Measurements from ENCODE around the gene GP5. TPM values are rescaled to one million over a fixed set of nuclear protein-coding genes. Genes with fewer than 3 reads are reported as not detected.

Gene GP5
- total and polyA plus RNA-seq, 7 experiments from 2014 or later: 1.4 to 11.3 (median 6.2) TPM

DNA sequence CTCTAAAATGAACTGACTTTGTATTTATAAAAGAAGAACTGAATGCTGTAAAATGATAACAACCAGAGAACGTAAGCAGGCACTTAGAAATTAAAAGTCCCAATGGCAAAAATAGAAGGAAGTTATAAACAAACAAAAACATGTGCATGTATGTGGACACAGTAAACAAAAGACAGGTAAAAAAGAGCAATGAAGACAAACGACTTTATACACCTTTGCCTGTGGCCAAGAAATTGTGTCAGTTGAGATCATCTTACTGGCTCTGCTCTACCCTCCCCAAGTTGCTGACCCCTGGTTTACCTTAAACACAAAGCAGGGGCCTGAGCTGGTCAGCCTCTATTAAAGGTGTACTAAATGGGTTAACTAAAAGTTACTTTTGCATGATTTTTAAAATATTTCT, 41.7 kb upstream of the GP5 start:
- Histone ChIP-seq H3K27me3 (ENCODE audit: control insufficient read depth in 2 of 2, insufficient read depth in 2 of 2, low read length in 2 of 2) (no peaks in the 10 kb centered on the region), H3K4me3 (ENCODE audit: low read length) (no peak overlapping the region), H3K4me1 (ENCODE audit: control insufficient read depth in 2 of 2, insufficient read depth in 2 of 2, low read length in 2 of 2) (no peaks in the 10 kb centered on the region), H3K36me3 (ENCODE audit: control insufficient read depth in 2 of 3, insufficient read depth in 3 of 3, low read length in 3 of 3) (peaks cover 0 to 40% (median 13%) of the 10 kb centered on the region in 3 experiments), H3K27ac (ENCODE audit: low read depth, low read length) (no peak overlapping the region), H3K9me3 (ENCODE audit: control insufficient read depth in 2 of 3, low read length in 3 of 3) (no peaks in the 10 kb centered on the region)
- CTCF ChIA-PET: interaction anchor here (0.7 to 1.2 kb wide), 2 partner anchors 37 to 39 kb away, joined by 3 read pairs; no protein-coding TSS in a partner anchor
- ATAC-seq (no peak), DNase-seq (no peak)
- Mint-ChIP-seq H3K4me1 (peaks cover 0 to 16% (median 0%) of the 10 kb centered on the region in 7 donors), H3K9me3 (no peaks in the 10 kb centered on the region), H3K27me3 (no peaks in the 10 kb centered on the region), H3K4me3 (no peak overlapping the region), H3K36me3 (peaks cover 4 to 71% (median 29%) of the 10 kb centered on the region in 5 donors), H3K27ac (no peak overlapping the region)
- intact Hi-C loops (cut with micrococcal nuclease): no loop called here
- POLR2A ChIA-PET: no interaction called here

DNA sequence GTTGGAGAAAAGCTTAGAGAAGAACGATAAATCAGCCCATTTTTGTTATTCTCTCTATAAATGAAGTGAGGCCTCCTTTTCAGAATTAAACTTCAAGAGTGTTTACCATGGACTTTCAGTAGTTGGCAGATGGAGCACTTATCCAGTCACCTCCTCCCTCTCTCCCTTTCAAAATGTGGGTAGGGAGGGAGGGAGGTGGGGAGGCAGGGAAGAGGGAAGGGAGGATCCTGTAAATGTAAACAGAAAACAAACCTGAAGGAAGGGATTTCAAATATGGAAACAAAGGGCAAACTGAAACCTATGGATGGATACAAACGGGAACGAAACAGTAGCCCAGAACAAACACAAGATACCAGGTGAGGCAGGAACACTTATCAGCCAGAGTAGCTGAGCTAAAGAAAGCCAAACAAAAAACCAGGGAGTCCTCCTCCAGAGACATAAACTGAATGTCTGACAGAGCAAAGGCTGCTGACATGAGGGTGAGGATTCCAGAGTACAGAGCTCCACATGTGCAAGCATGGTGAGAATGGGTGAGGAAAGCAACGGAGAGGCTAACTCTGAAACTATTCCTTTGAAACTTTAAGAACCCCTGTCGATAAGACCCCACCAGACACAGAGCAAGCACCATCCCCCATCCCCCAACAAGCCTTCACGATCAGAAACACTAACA, 41.0 kb upstream of the GP5 start:
- Mint-ChIP-seq H3K4me3 (no peak overlapping the region), H3K4me1 (peaks cover 0 to 16% (median 0%) of the 10 kb centered on the region in 7 donors), H3K9me3 (no peaks in the 10 kb centered on the region), H3K36me3 (peaks cover 7 to 70% (median 28%) of the 10 kb centered on the region in 5 donors), H3K27ac (no peak overlapping the region), H3K27me3 (no peaks in the 10 kb centered on the region)
- no peak overlapping the region for H3K27ac ChIP-seq (ENCODE audit: low read depth, low read length)
- ATAC-seq (no peak), DNase-seq (no peak)
- H3K27me3 ChIP-seq (ENCODE audit: control insufficient read depth in 2 of 2, insufficient read depth in 2 of 2, low read length in 2 of 2): no peaks in the 10 kb centered on the region
- ChIA-PET CTCF (interaction anchor here (1.2 kb wide), 1 partner anchor 36 kb away, joined by 3 read pairs; no protein-coding TSS in a partner anchor), POLR2A (no interaction called here)
- no peaks in the 10 kb centered on the region for H3K9me3 ChIP-seq (ENCODE audit: control insufficient read depth in 2 of 3, low read length in 3 of 3)
- H3K36me3 ChIP-seq (ENCODE audit: control insufficient read depth in 2 of 3, insufficient read depth in 3 of 3, low read length in 3 of 3): peaks cover 0 to 48% (median 13%) of the 10 kb centered on the region in 3 experiments
- intact Hi-C loops (cut with micrococcal nuclease): no loop called here
- H3K4me3 ChIP-seq (ENCODE audit: low read length): no peak overlapping the region
- H3K4me1 ChIP-seq (ENCODE audit: control insufficient read depth in 2 of 2, insufficient read depth in 2 of 2, low read length in 2 of 2): no peaks in the 10 kb centered on the region

DNA sequence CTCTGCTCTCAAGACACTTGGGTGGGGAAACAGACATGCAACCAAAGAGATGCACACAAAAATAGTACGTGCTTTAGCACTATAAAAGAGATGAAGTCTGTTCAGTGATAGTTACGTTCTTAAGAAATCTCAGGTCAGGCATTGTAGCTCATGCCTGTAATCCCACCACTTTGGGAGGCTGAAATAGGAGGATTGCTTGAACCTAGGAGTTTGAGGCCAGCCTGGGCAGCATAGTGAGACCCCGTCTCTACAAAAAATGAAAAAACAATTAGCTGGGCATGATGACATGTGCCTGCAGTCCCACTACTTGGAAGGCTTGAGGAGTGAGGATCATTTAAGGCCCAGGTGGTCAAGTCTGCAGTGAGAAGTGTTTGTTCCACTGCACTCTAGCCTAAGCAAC, 35.4 kb upstream of the GP5 start:
- H3K4me1 ChIP-seq (ENCODE audit: control insufficient read depth in 2 of 2, insufficient read depth in 2 of 2, low read length in 2 of 2): no peaks in the 10 kb centered on the region
- DNase-seq: no peak
- intact Hi-C loops (cut with micrococcal nuclease): no loop called here
- Mint-ChIP-seq H3K27ac (no peak overlapping the region), H3K9me3 (no peaks in the 10 kb centered on the region), H3K4me1 (peaks cover 0 to 10% (median 0%) of the 10 kb centered on the region in 7 donors), H3K27me3 (no peaks in the 10 kb centered on the region), H3K36me3 (peaks cover 11 to 56% (median 29%) of the 10 kb centered on the region in 5 donors), H3K4me3 (no peak overlapping the region)
- H3K9me3 ChIP-seq (ENCODE audit: control insufficient read depth in 2 of 3, low read length in 3 of 3): no peaks in the 10 kb centered on the region
- H3K27ac ChIP-seq (ENCODE audit: low read depth, low read length): no peak overlapping the region
- ChIA-PET CTCF (no interaction called here), POLR2A (no interaction called here)
- ATAC-seq: no peak
- peaks cover 11 to 77% (median 14%) of the 10 kb centered on the region in 3 experiments for H3K36me3 ChIP-seq (ENCODE audit: control insufficient read depth in 2 of 3, insufficient read depth in 3 of 3, low read length in 3 of 3)
- H3K4me3 ChIP-seq (ENCODE audit: low read length): no peak overlapping the region
- H3K27me3 ChIP-seq (ENCODE audit: control insufficient read depth in 2 of 2, insufficient read depth in 2 of 2, low read length in 2 of 2): no peaks in the 10 kb centered on the region

DNA sequence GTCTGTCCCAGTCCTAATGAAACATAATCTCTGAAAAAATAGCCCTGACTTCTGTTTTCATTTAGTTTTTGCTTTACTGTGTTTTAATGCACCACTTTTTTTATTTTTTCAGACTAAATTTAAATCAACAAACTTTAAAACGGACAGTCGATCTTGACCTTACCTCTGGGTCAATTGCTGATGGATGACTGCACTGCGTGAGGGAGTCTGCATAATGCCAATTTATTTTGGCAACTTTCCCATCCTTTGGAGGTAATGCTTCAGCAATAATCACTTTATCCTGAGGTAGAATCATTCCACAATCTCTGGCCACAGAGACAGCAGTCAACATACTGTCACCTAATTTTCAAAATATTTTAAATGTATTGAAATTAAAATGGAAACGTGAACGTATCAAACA, 32.5 kb upstream of the GP5 start:
- Mint-ChIP-seq H3K27ac (peak overlapping the region in 1 of 9 donors; percentile 25), H3K4me3 (no peak overlapping the region), H3K4me1 (peaks cover 0 to 2% (median 0%) of the 10 kb centered on the region in 7 donors), H3K27me3 (no peaks in the 10 kb centered on the region), H3K36me3 (peaks cover 13 to 52% (median 27%) of the 10 kb centered on the region in 5 donors), H3K9me3 (no peaks in the 10 kb centered on the region)
- Histone ChIP-seq H3K27ac (ENCODE audit: low read depth, low read length) (no peak overlapping the region), H3K36me3 (ENCODE audit: control insufficient read depth in 2 of 3, insufficient read depth in 3 of 3, low read length in 3 of 3) (peaks cover 11 to 73% (median 11%) of the 10 kb centered on the region in 3 experiments), H3K4me3 (ENCODE audit: low read length) (no peak overlapping the region), H3K9me3 (ENCODE audit: control insufficient read depth in 2 of 3, low read length in 3 of 3) (no peaks in the 10 kb centered on the region), H3K27me3 (ENCODE audit: control insufficient read depth in 2 of 2, insufficient read depth in 2 of 2, low read length in 2 of 2) (no peaks in the 10 kb centered on the region), H3K4me1 (ENCODE audit: control insufficient read depth in 2 of 2, insufficient read depth in 2 of 2, low read length in 2 of 2) (no peaks in the 10 kb centered on the region)
- no peak for DNase-seq
- POLR2A ChIA-PET: no interaction called here
- CTCF ChIA-PET: interaction anchor here (0.8 kb wide), 1 partner anchor 87 kb away, joined by 3 read pairs; no protein-coding TSS in a partner anchor
- no peak for ATAC-seq
- intact Hi-C loops (cut with micrococcal nuclease): no loop called here

DNA sequence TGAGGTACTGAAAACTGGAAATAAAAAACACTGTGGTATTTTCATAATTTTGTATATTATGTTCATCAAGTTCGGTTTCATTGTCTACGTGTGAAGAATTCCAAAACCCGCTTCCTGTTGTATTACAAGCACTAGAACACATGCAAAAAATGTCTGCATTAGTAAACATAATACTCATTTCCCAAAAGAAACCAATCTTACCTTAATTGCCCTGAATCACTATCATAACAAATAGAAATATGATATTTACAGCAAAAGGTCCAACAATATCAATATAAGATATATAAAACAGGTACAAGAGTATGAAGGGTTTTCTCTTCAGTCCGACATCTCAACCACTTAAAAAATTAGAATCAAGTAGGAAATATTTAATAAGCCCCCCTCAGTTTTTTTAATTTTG, 26.3 kb upstream of the GP5 start:
- Mint-ChIP-seq H3K9me3 (no peaks in the 10 kb centered on the region), H3K27ac (no peak overlapping the region), H3K36me3 (peaks cover 5 to 39% (median 24%) of the 10 kb centered on the region in 5 donors), H3K27me3 (no peaks in the 10 kb centered on the region), H3K4me1 (no peaks in the 10 kb centered on the region), H3K4me3 (no peak overlapping the region)
- Histone ChIP-seq H3K36me3 (ENCODE audit: control insufficient read depth in 2 of 3, insufficient read depth in 3 of 3, low read length in 3 of 3) (peaks cover 0 to 34% (median 14%) of the 10 kb centered on the region in 3 experiments), H3K27ac (ENCODE audit: low read depth, low read length) (no peak overlapping the region), H3K4me1 (ENCODE audit: control insufficient read depth in 2 of 2, insufficient read depth in 2 of 2, low read length in 2 of 2) (no peaks in the 10 kb centered on the region), H3K4me3 (ENCODE audit: low read length) (no peak overlapping the region), H3K27me3 (ENCODE audit: control insufficient read depth in 2 of 2, insufficient read depth in 2 of 2, low read length in 2 of 2) (no peaks in the 10 kb centered on the region), H3K9me3 (ENCODE audit: control insufficient read depth in 2 of 3, low read length in 3 of 3) (no peaks in the 10 kb centered on the region)
- DNase-seq: no peak
- intact Hi-C loops (cut with micrococcal nuclease): no loop called here
- POLR2A ChIA-PET: interaction anchor here (0.7 kb wide), 1 partner anchor 31 kb away, joined by 4 read pairs; no protein-coding TSS in a partner anchor
- no peak for ATAC-seq
- CTCF ChIA-PET: no interaction called here

DNA sequence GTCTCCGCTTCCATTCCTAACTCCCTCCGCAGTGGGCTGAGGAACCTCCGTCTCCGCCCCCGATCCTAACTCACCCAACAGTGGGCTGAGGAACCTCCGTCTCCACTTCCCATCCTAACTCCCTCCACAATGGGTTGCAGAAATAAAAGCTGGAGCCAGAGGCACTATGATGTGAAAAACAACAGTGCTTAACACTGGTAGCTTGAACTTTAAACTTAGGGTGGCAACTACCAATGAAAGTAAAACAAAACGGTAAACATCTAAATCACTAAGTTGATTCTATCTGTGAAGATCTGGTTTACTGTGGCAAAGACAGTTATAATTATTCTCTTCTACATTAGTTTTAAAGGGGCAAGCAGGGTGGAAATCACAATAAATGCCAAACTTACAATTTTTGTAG, 25.9 kb upstream of the GP5 start:
- intact Hi-C loops (cut with micrococcal nuclease): no loop called here
- no peaks in the 10 kb centered on the region for H3K27me3 Mint-ChIP-seq
- Histone ChIP-seq H3K27ac (ENCODE audit: low read depth, low read length) (no peak overlapping the region), H3K36me3 (ENCODE audit: control insufficient read depth in 2 of 3, insufficient read depth in 3 of 3, low read length in 3 of 3) (peaks cover 0 to 30% (median 13%) of the 10 kb centered on the region in 3 experiments), H3K4me3 (ENCODE audit: low read length) (no peak overlapping the region), H3K27me3 (ENCODE audit: control insufficient read depth in 2 of 2, insufficient read depth in 2 of 2, low read length in 2 of 2) (no peaks in the 10 kb centered on the region), H3K4me1 (ENCODE audit: control insufficient read depth in 2 of 2, insufficient read depth in 2 of 2, low read length in 2 of 2) (no peaks in the 10 kb centered on the region), H3K9me3 (ENCODE audit: control insufficient read depth in 2 of 3, low read length in 3 of 3) (no peaks in the 10 kb centered on the region)
- peaks cover 5 to 38% (median 24%) of the 10 kb centered on the region in 5 donors for H3K36me3 Mint-ChIP-seq
- no peak overlapping the region for H3K4me3 Mint-ChIP-seq
- H3K4me1 Mint-ChIP-seq: no peaks in the 10 kb centered on the region
- H3K9me3 Mint-ChIP-seq: no peaks in the 10 kb centered on the region
- H3K27ac Mint-ChIP-seq: no peak overlapping the region
- DNase-seq: no peak
- no peak for ATAC-seq
- ChIA-PET POLR2A (no interaction called here), CTCF (no interaction called here)

DNA sequence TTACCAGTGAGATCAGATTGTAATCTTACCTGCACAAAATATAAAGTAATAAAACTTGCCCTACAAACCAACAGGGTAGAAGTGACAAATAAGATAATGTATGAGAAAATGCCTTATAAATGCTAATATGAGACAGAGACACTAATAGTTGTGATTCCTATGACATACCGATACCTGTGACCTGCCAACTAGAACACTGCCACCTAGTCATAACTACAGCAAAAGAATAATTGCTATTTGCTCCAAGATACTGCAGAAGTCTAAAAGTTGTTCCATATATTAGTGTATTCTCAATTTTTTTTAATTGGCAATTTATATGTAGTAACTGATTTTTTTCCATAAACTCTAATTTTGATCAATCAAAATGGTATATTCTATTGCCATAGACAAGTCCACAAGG, 25.3 kb upstream of the GP5 start:
- Histone ChIP-seq H3K4me3 (ENCODE audit: low read length) (no peak overlapping the region), H3K9me3 (ENCODE audit: control insufficient read depth in 2 of 3, low read length in 3 of 3) (no peaks in the 10 kb centered on the region), H3K36me3 (ENCODE audit: control insufficient read depth in 2 of 3, insufficient read depth in 3 of 3, low read length in 3 of 3) (peaks cover 0 to 24% (median 7%) of the 10 kb centered on the region in 3 experiments), H3K27ac (ENCODE audit: low read depth, low read length) (no peak overlapping the region), H3K27me3 (ENCODE audit: control insufficient read depth in 2 of 2, insufficient read depth in 2 of 2, low read length in 2 of 2) (no peaks in the 10 kb centered on the region), H3K4me1 (ENCODE audit: control insufficient read depth in 2 of 2, insufficient read depth in 2 of 2, low read length in 2 of 2) (no peaks in the 10 kb centered on the region)
- Mint-ChIP-seq H3K27me3 (no peaks in the 10 kb centered on the region), H3K9me3 (no peaks in the 10 kb centered on the region), H3K27ac (no peak overlapping the region), H3K36me3 (peaks cover 2 to 34% (median 24%) of the 10 kb centered on the region in 5 donors), H3K4me1 (no peaks in the 10 kb centered on the region), H3K4me3 (no peak overlapping the region)
- intact Hi-C loops (cut with micrococcal nuclease): no loop called here
- no peak for ATAC-seq
- ChIA-PET POLR2A (no interaction called here), CTCF (no interaction called here)
- no peak for DNase-seq

Data from naive thymus-derived CD4-positive, alpha-beta T cell (primary cell).